HUES6 (cell line): ENCODE data around the gene RNGTT.

Experiments used
- H3K27ac ChIP-seq: 2 replicates; pipeline ENCODE4 v1.7.0; 2013; ENCODE audit warnings: low read depth, mild to moderate bottlenecking, low read length, inconsistent platforms
- H3K27me3 ChIP-seq: 2 replicates; pipeline ENCODE4 v1.6.1; 2013; ENCODE audit warnings: low read length; ENCODE audit not compliant: control insufficient read depth, insufficient read depth
- H3K36me3 ChIP-seq: 2 replicates; pipeline ENCODE4 v1.6.1; 2013; ENCODE audit warnings: low read length; ENCODE audit not compliant: control insufficient read depth, insufficient read depth
- H3K4me1 ChIP-seq: 2 replicates; pipeline ENCODE4 v1.6.1; 2013; ENCODE audit warnings: low read length; ENCODE audit not compliant: control insufficient read depth, insufficient read depth
- H3K4me3 ChIP-seq: 2 replicates; pipeline ENCODE4 v1.5.1; 2013; ENCODE audit warnings: low read depth, low read length
- H3K9ac ChIP-seq: one replicate; pipeline ENCODE4 v1.6.1; 2013; ENCODE audit warnings: mild to moderate bottlenecking, low read length
- H3K9me3 ChIP-seq: 2 replicates; pipeline ENCODE4 v1.6.1; 2013; ENCODE audit warnings: low read depth, low read length; ENCODE audit not compliant: control insufficient read depth, insufficient read depth

The RNGTT gene

GRCh38 chr6:88567696-88568095 is 395.7 kb downstream of the RNGTT start:
- Histone ChIP-seq H3K36me3 (no peaks in the 10 kb centered on the region), H3K27ac (no peak overlapping the region), H3K9ac (no peak overlapping the region), H3K27me3 (no peaks in the 10 kb centered on the region), H3K4me3 (no peak overlapping the region), H3K9me3 (peaks cover 18% of the 10 kb centered on the region), H3K4me1 (no peaks in the 10 kb centered on the region)

- peaks cover 18% of the 10 kb centered on the region for H3K9me3 ChIP-seq
- H3K4me1 ChIP-seq, result no peaks in the 10 kb centered on the region
- H3K9ac ChIP-seq, result no peak overlapping the region
- H3K27me3 ChIP-seq, result no peaks in the 10 kb centered on the region
- no peak overlapping the region for H3K27ac ChIP-seq
- no peaks in the 10 kb centered on the region for H3K36me3 ChIP-seq
- H3K4me3 ChIP-seq, result no peak overlapping the region
Observed at GRCh38 chr6:88566746-88567534, 396.5 kb downstream of the RNGTT start.

- no peaks in the 10 kb centered on the region for H3K4me1 ChIP-seq
- no peak overlapping the region for H3K27ac ChIP-seq
- peaks cover 18% of the 10 kb centered on the region for H3K9me3 ChIP-seq
- H3K4me3 ChIP-seq, result no peak overlapping the region
- no peaks in the 10 kb centered on the region for H3K27me3 ChIP-seq
- H3K36me3 ChIP-seq, result no peaks in the 10 kb centered on the region
- no peak overlapping the region for H3K9ac ChIP-seq
Observed at GRCh38 chr6:88565836-88566235, 397.6 kb downstream of the RNGTT start.

- Histone ChIP-seq H3K4me1 (no peaks in the 10 kb centered on the region), H3K9ac (no peak overlapping the region), H3K9me3 (peaks cover 18% of the 10 kb centered on the region), H3K27ac (no peak overlapping the region), H3K27me3 (no peaks in the 10 kb centered on the region), H3K36me3 (no peaks in the 10 kb centered on the region), H3K4me3 (no peak overlapping the region)
Observed at GRCh38 chr6:88565409-88565811, 398.0 kb downstream of the RNGTT start.

GRCh38 chr6:88563277-88563625 is 400.2 kb downstream of the RNGTT start:
- H3K27me3 ChIP-seq, result no peaks in the 10 kb centered on the region
- no peaks in the 10 kb centered on the region for H3K36me3 ChIP-seq
- no peak overlapping the region for H3K27ac ChIP-seq
- H3K4me1 ChIP-seq, result no peaks in the 10 kb centered on the region
- H3K9me3 ChIP-seq, result no peaks in the 10 kb centered on the region
- no peak overlapping the region for H3K9ac ChIP-seq
- no peak overlapping the region for H3K4me3 ChIP-seq

- no peaks in the 10 kb centered on the region for H3K4me1 ChIP-seq
- H3K27me3 ChIP-seq, result no peaks in the 10 kb centered on the region
- H3K27ac ChIP-seq, result no peak overlapping the region
- no peaks in the 10 kb centered on the region for H3K36me3 ChIP-seq
- no peaks in the 10 kb centered on the region for H3K9me3 ChIP-seq
- H3K9ac ChIP-seq, result no peak overlapping the region
- no peak overlapping the region for H3K4me3 ChIP-seq
Observed at GRCh38 chr6:88562353-88563276, 400.8 kb downstream of the RNGTT start.

GRCh38 chr6:88561954-88562315 is 401.5 kb downstream of the RNGTT start:
- H3K4me1 ChIP-seq, result no peaks in the 10 kb centered on the region
- no peak overlapping the region for H3K9ac ChIP-seq
- no peak overlapping the region for H3K27ac ChIP-seq
- H3K9me3 ChIP-seq, result no peaks in the 10 kb centered on the region
- no peaks in the 10 kb centered on the region for H3K27me3 ChIP-seq
- no peak overlapping the region for H3K4me3 ChIP-seq
- H3K36me3 ChIP-seq, result no peaks in the 10 kb centered on the region

GRCh38 chr6:88561034-88561953 is 402.1 kb downstream of the RNGTT start:
- Histone ChIP-seq H3K9ac (no peak overlapping the region), H3K36me3 (no peaks in the 10 kb centered on the region), H3K4me1 (no peaks in the 10 kb centered on the region), H3K27ac (no peak overlapping the region), H3K9me3 (no peaks in the 10 kb centered on the region), H3K4me3 (no peak overlapping the region), H3K27me3 (no peaks in the 10 kb centered on the region)
